ENCODE data around the gene CFAP45.

DNA sequence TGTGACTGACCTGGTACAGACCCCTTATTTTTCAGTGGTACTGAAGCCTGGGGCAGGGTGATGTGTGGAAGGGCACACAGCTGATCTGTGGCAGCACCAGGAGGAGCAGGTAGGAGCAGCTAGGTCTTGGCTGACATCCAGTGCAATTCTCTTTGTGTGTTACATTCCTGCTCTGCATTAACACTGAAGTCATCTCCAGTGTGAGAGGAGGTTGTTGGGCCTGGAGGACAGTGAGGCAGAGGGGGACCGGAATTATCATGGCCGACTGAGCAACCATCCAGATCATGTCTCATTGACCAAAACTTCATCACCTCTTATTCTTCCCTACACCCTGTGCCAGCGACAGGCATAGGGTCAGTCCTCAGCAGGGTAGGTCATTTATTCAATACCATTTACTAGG lies 71.8 kb downstream of the CFAP45 start:
- TF ChIP-seq POLR2A (IDR thresholded peaks at IDR 0.05; ENCODE audit: low read length), result no peak
- TF ChIP-seq MAX (IDR thresholded peaks at IDR 0.05), result no peak
- no peak for TF ChIP-seq MAFK (IDR thresholded peaks at IDR 0.05; ENCODE audit: partially characterized antibody)
- TF ChIP-seq, protein P1, sequence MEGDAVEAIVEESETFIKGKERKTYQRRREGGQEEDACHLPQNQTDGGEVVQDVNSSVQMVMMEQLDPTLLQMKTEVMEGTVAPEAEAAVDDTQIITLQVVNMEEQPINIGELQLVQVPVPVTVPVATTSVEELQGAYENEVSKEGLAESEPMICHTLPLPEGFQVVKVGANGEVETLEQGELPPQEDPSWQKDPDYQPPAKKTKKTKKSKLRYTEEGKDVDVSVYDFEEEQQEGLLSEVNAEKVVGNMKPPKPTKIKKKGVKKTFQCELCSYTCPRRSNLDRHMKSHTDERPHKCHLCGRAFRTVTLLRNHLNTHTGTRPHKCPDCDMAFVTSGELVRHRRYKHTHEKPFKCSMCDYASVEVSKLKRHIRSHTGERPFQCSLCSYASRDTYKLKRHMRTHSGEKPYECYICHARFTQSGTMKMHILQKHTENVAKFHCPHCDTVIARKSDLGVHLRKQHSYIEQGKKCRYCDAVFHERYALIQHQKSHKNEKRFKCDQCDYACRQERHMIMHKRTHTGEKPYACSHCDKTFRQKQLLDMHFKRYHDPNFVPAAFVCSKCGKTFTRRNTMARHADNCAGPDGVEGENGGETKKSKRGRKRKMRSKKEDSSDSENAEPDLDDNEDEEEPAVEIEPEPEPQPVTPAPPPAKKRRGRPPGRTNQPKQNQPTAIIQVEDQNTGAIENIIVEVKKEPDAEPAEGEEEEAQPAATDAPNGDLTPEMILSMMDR (IDR thresholded peaks at IDR 0.05), result no peak
- TF ChIP-seq HMGXB4 (CRISPR knock-in tag; IDR thresholded peaks at IDR 0.05; ENCODE audit: borderline replicate concordance), result no peak
- no peak for TF ChIP-seq MYC (IDR thresholded peaks at IDR 0.05; ENCODE audit: borderline replicate concordance, low read length)
- TF ChIP-seq KDM1A (IDR thresholded peaks at IDR 0.05; ENCODE audit: low read depth), result no peak
- TF ChIP-seq RAD21 (conservative IDR thresholded peaks at IDR 0.05 in 1 of 2, IDR thresholded peaks at IDR 0.05 in 1 of 2), result no peak
- no peak for TF ChIP-seq ZC3H11A (IDR thresholded peaks at IDR 0.05)
- no peak for TF ChIP-seq HOXB5 (CRISPR knock-in tag; IDR thresholded peaks at IDR 0.05)
